SU-DHL-6 (cell line): ENCODE measurements around the gene MAPK1IP1L.

Experiments
- H2AFZ ChIP-seq: fragments of 200-600 bp; sonication (generic); 2 replicates; pipeline ENCODE4 v1.6.1; 2014; ENCODE audit warnings: low read depth, mild to moderate bottlenecking, moderate library complexity, mixed read lengths, antibody characterized with exemption, low read length; ENCODE audit not compliant: severe bottlenecking
- H3F3A ChIP-seq: fragments of 200-600 bp; shearing (Covaris generic); 2 replicates; pipeline ENCODE4 v1.6.0; 2016; ENCODE audit warnings: antibody characterized with exemption, mild to moderate bottlenecking; ENCODE audit not compliant: insufficient read depth
- H3K27ac ChIP-seq: fragments of 200-600 bp; sonication (generic); 2 replicates; pipeline ENCODE4 v1.5.1; 2016; ENCODE audit warnings: low read depth, mild to moderate bottlenecking, low read length, moderate library complexity, mixed read lengths
- H3K27me3 ChIP-seq: fragments of 200-600 bp; sonication (generic), shearing (Covaris generic); 2 replicates; pipeline ENCODE4 v1.6.0; 2014; ENCODE audit warnings: mild to moderate bottlenecking, low read length
- H3K36me3 ChIP-seq: fragments of 200-600 bp; sonication (generic); 2 replicates; pipeline ENCODE4 v1.6.1; 2014; ENCODE audit warnings: mild to moderate bottlenecking, low read length, mixed read lengths
- H3K4me2 ChIP-seq: fragments of 300-600, 200-600 bp; shearing (Covaris generic), sonication (generic); 2 replicates; pipeline ENCODE4 v1.6.0; 2014; ENCODE audit warnings: low read length, low read depth, mild to moderate bottlenecking; ENCODE audit not compliant: poor library complexity, severe bottlenecking
- H3K4me3 ChIP-seq: fragments of 200-600 bp; sonication (generic); 2 replicates; pipeline ENCODE4 v1.5.1; 2014; ENCODE audit warnings: antibody characterized with exemption, low read length, mild to moderate bottlenecking, mixed read lengths; ENCODE audit not compliant: insufficient read depth, poor library complexity, severe bottlenecking
- H3K79me2 ChIP-seq: fragments of 200-600 bp; sonication (generic); 2 replicates; pipeline ENCODE4 v1.6.1; 2014; ENCODE audit warnings: mild to moderate bottlenecking, low read length, moderate library complexity; ENCODE audit not compliant: insufficient read depth
- H3K9ac ChIP-seq: fragments of 200-600 bp; sonication (generic); 2 replicates; pipeline ENCODE4 v1.7.0; 2014; ENCODE audit warnings: mild to moderate bottlenecking, low read length
- H3K9me2 ChIP-seq: fragments of 200-600 bp; sonication (generic); replicated peaks from 2 replicates; pipeline ENCODE4 v1.6.1; 2014; ENCODE audit warnings: low read length; ENCODE audit not compliant: insufficient read depth
- H3K9me3 ChIP-seq: fragments of 200-600 bp; sonication (generic); 2 replicates; pipeline ENCODE4 v1.6.1; 2014; ENCODE audit warnings: low read length, mixed read lengths; ENCODE audit not compliant: insufficient read depth
- H4K20me1 ChIP-seq: fragments of 200-600 bp; sonication (generic); 2 replicates; pipeline ENCODE4 v1.6.1; 2014; ENCODE audit warnings: low read depth, mild to moderate bottlenecking, antibody characterized with exemption, low read length, moderate library complexity, mixed read lengths
- CTCF ChIP-seq: fragments of 200-600 bp; sonication (generic); IDR thresholded peaks from one replicate; pipeline ENCODE4 v1.5.1; 2017; ENCODE audit warnings: antibody characterized with exemption, mild to moderate bottlenecking, low read length, moderate library complexity; ENCODE audit not compliant: insufficient read depth, poor library complexity, severe bottlenecking
- EZH2phosphoT487 ChIP-seq: fragments of 200-600 bp; sonication (generic), shearing (Covaris generic); conservative IDR thresholded peaks from 2 replicates; pipeline ENCODE4 v1.6.1; 2018; ENCODE audit warnings: mild to moderate bottlenecking, antibody characterized with exemption, low read length, moderate library complexity, mixed read lengths

The MAPK1IP1L gene

GRCh38 chr14:55097881-55098560 lies 46.6 kb downstream of the MAPK1IP1L start:
- H2AFZ ChIP-seq: peak overlapping the region; percentile 71

GRCh38 chr14:55098561-55098898 lies 47.1 kb downstream of the MAPK1IP1L start:
- H4K20me1 ChIP-seq: no peaks in the 10 kb centered on the region
- peak overlapping the region; percentile 47 for H3K27ac ChIP-seq
- TF ChIP-seq EZH2phosphoT487: no peak
- no peak for TF ChIP-seq CTCF
- peak overlapping the region; percentile 26 for H3K4me2 ChIP-seq
- peaks cover 37% of the 10 kb centered on the region for H3F3A ChIP-seq
- H3K36me3 ChIP-seq: no peaks in the 10 kb centered on the region
- peak overlapping the region; percentile 5; the same call in 1 of the 2 replicates for H3K9ac ChIP-seq
- peak overlapping the region; percentile 71 for H2AFZ ChIP-seq
- H3K9me3 ChIP-seq: no peaks in the 10 kb centered on the region
- no peaks in the 10 kb centered on the region for H3K79me2 ChIP-seq
- H3K4me3 ChIP-seq: no peak overlapping the region
- no peaks in the 10 kb centered on the region for H3K27me3 ChIP-seq
- no peaks in the 10 kb centered on the region for H3K9me2 ChIP-seq

More at GRCh38 chr14:55097881-55098560, 46.6 kb downstream of the MAPK1IP1L start:
- Histone ChIP-seq H4K20me1 (no peaks in the 10 kb centered on the region), H3K79me2 (no peaks in the 10 kb centered on the region), H3K27ac (peak overlapping the region; percentile 47), H3F3A (peaks cover 32% of the 10 kb centered on the region), H3K27me3 (no peaks in the 10 kb centered on the region), H3K9ac (peak overlapping the region; percentile 5; the same call in 1 of the 2 replicates), H3K4me3 (no peak overlapping the region), H3K36me3 (no peaks in the 10 kb centered on the region), H3K4me2 (peak overlapping the region; percentile 26), H3K9me3 (no peaks in the 10 kb centered on the region), H3K9me2 (no peaks in the 10 kb centered on the region)
- TF ChIP-seq CTCF (no peak), EZH2phosphoT487 (no peak)

- Histone ChIP-seq H3K79me2 (no peaks in the 10 kb centered on the region), H3K4me3 (no peak overlapping the region), H3K27ac (no peak overlapping the region), H3K9ac (no peak overlapping the region), H3K27me3 (no peaks in the 10 kb centered on the region), H3K9me3 (no peaks in the 10 kb centered on the region), H3F3A (peaks cover 43% of the 10 kb centered on the region), H3K4me2 (no peak overlapping the region), H2AFZ (no peak overlapping the region), H4K20me1 (no peaks in the 10 kb centered on the region), H3K36me3 (no peaks in the 10 kb centered on the region), H3K9me2 (no peaks in the 10 kb centered on the region)
- TF ChIP-seq EZH2phosphoT487 (no peak), CTCF (no peak)
These were observed 48.3 kb downstream of the MAPK1IP1L start for GRCh38 chr14:55099756-55100155.
